GM21526 (cell line): ENCODE data around the gene CDC20B.
"Not testable (repeated sequence)": the region's sequence is repeated elsewhere in the genome, so short reads cannot be mapped to it uniquely, and the experiment has no call there.

ENCODE experiments used
- ATAC-seq: cut with Tn5 transposase; IDR thresholded peaks from one replicate; pipeline ENCODE4 v1.9.1; 2021; ENCODE audit warnings: moderate library complexity; ENCODE audit not compliant: unreplicated experiment, low FRiP score

CDC20B gene

DNA sequence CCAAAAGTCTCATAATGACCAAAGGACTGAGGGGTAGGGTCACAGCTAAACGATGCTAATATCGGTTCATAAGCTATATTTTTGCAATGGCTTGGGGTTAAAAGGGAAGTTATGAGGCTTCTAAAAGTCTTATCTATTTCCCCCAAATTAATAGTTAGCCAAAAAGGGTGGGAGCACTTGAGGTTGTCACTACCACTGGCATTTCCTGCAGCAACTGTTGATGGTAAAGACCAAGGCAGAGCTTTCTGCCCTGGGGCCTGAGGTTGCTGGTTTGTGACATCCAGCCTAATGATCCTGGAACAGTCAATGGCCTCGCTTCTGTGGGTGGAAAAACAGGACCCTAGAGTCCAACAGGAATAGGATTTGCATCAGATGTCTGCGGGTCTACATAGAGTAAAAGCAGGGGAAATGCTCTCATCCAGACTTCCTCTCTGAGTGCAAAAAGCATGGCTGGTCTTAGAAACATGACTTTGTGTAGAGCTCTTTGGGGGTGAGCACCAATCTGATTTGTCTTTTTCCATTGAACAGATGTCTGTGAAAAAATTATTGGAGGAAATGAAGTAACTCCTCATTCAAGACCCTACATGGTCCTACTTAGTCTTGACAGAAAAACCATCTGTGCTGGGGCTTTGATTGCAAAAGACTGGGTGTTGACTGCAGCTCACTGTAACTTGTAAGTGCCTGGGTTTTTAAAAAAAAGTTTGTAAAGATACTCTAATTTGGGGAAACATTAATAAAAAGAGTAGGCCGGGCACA is 67.9 kb downstream of the CDC20B start:
- ATAC-seq: no peak

DNA sequence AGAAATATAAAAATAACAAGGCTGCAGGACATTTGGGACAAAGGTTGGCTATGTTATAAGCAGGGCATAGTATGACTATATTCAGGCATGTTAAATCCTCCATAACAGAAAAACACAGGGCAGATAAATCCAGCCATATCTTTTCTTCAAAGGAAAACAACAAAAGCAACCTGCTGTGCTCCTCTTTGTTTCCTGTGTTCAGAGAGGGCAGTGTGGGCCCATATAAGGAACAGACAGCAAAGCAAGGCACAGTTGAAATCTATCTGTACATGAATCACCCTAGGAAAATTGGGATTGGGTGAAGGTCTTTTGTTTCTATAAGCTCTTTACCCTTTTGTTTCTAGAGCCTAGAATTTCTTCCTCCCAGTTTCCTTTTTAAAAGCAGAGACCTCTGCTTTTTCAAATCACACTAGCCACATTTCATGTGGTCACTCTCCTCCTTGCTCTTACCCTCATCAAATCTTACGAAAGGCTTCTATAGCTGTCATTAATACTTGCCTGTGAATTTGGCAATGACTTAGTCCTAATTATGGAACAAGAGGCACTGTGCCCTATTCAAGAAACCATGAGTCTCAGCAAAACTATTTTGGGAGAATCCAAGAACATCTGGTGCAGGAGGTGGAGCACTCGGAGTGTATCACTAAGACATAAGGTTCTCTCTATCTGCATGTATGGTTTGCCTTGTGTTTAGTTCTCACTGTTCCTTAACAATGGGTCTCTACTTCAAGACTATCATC is 68.8 kb downstream of the CDC20B start:
- ATAC-seq: no peak

DNA sequence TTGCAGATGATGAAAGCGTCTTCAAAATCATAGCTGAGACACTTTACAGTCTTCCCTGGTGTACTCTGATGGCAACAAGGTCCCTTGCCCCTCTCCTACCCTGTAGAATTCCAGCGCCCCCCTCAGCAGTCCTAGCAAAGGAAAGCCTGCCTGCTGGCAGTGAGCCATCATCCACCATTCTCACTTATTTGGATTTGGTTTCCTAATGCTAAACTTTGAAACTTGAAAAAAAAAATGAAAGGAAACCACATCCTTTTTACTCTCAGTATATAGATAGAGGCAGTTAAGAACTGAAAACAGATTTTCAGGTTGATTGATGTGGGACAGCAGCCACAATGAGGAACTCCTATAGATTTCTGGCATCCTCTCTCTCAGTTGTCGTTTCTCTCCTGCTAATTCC is 70.6 kb downstream of the CDC20B start, which contains the start of gene GZMA:
Gene GZMA (plus strand): TSS at position 299 of the 400 bp plus-strand sequence. CDS start 37 bp downstream, at position 336.
- ATAC-seq: no peak

DNA sequence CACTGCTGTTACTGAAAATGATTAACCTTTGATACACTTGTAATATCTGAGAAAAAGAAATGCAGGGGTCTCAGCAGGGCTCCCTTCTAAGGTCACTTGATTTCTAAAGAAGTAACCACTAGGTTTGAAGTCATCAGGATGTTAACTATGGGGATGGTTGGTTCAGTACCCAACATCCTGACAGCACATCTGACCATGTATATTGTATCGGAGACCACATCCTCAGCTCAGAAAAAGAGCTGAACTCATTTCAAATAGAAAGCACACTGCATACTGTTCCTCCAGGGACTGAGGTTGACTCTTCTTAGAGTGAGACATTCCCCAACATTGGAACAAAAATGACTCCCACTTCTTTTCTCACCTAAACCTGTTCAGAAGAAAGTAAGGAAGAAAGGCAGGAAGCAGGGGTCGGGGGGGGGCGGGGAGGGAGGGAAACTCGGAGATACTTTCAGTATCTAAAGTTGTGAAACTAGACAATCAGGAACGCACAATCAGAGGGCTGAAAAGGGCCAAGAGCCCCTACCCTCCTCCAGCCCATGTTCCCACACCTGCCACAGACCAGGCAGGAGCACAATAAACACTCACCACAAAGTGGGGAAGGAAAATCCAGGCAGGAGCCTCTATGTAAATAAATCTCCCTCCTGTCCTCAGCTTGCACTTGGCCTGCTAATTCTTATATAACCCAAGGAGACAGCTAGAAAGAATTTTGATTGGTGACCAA is 71.3 kb downstream of the CDC20B start:
- no peak for ATAC-seq

DNA sequence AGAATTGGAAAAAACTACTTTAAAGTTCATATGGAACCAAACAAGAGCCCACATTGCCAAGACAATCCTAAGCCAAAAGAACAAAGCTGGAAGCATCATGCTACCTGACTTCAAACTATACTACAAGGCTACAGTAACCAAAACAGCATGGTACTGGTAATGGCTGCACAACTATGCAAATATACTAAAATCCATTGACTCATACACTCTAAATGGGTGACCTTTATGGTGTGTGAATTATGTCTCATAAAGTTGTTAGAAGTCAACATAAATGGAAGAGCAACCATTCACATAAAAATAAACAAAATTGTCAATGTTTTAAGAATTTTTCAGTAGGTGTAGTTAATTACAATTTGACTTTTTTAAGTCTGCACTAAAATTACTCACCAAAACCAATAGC is 71.8 kb downstream of the CDC20B start:
- not testable (repeated sequence) for ATAC-seq

DNA sequence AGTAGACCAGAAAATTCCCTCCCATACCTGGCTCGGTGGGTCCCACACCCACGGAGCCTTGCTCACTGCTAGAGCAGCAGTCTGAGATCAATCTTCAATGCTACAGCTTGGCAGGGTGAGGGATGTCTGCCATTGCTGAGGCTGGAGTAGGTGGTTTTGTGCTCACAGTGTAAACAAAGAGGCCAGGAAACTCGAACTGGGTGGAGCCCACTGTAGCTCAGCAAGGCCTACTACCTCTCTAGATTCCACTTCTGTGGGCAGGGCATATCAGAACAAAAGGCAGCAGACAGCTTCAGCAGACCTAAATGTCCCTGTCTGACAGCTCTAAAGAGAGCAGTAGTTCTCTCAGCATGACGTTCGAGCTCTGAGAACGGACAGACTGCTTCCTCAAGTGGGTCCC is 76.1 kb downstream of the CDC20B start:
- no peak for ATAC-seq

DNA sequence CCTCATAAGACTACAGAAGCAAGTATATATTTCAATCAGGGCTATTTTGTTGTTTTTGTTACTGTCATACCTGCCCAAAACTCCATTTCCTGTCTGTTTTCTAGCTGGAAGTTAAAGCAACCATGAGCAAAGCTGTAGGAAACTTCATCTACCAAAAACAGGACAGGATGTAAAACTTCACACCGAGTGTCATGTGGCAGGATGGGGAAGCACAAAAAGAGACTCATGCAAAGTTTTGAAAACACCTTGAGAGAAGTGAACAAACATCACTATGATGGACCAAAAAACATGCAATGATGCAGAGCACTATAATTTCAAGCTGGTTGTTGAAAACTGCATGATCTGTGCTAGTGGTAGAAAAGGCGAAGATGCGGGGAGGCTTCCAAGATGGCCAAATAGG is 76.8 kb downstream of the CDC20B start:
- ATAC-seq: no peak

DNA sequence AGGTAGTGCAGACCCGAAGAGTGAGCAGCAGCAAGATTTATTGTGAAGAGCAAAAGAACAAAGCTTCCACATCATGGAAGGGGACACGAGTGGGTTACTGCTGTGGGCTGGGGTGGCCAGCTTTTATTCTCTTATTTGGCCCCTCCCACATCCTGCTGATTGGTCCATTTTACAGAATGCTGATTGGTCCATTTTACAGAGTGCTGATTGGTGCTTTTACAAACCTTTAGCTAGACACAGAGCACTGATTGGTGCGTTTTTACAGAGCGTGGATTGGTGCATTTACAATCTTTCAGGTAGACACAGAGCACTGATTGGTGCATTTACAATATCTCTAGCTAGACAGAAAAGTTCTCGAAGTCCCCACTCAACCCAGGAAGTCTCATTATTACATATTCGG is 82.0 kb downstream of the CDC20B start:
- not testable (repeated sequence) for ATAC-seq

DNA sequence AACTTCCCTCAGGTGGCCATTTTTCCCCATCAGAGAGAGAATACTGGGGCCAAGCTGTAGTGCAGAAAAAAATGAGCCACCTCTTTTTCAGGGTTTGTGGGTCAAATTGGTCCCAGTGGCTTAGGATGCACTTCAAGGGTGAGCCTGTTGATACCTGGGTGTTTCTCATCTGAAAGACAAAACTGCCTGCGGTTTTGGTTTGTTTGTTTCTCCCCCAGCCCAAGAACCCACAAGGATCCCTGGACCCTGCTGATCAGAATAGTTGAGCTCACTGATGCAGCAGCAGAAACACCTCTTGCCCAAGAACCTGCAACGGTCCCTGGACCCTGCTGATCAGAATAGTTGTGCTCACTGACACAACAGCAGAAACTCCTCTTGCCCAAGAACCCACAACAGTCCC is 83.7 kb downstream of the CDC20B start:
- not testable (repeated sequence) for ATAC-seq

DNA sequence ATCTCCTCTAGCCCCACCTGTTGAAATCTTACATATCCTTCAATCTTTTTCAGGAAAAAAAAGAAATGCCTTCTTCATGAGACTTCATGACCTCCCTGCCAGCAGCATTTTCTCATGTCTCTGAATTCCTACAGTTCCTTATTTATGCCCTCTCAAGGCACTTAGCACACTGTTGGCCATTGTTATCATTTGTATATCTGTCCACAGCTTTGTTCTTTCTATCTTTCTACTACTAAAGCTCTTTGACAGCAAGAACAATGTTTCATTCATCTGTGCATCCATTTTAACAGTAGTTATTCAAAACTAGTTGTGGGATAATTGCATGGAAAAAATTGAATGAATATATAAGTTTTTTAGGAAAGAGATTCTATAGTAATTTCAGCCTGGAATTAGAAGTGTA is 91.4 kb downstream of the CDC20B start:
- no peak for ATAC-seq

DNA sequence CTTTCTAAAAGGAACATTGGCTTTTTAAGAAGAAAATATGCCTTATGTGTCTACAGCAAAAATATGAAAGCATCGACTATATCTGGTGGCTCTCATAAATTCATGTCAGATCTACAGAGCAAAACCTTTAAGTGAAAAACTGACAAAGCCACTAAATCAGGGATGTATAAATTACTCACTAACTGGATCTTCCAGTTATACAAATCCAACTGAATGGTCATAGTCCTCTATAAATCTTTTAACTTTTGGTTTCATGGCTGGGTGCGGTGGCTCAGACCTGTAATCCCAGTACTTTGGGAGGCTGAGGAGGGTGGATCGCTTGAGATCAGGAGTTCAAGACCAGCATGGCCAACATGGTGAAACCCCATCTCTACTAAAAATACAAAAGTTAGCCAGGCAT is 99.8 kb downstream of the CDC20B start:
- no peak for ATAC-seq

DNA sequence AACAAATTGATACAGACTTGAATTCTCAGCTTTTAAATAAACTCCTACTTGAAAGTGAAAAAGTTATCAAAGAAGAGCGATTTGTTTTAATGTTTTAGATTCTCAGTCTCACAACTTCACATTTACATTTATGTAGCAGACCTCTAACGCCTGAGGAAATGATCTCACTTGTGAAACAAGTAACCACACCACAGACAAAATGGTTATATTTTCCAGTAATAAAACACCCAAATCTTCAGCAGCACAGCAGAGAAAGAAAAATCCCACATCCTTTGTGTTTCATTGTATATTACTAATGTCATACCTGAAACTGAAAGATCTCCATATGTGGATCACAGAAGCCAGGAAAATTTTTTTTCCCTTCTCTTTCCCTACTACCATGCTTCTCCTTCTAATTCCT is 100.3 kb downstream of the CDC20B start:
- no peak for ATAC-seq

DNA sequence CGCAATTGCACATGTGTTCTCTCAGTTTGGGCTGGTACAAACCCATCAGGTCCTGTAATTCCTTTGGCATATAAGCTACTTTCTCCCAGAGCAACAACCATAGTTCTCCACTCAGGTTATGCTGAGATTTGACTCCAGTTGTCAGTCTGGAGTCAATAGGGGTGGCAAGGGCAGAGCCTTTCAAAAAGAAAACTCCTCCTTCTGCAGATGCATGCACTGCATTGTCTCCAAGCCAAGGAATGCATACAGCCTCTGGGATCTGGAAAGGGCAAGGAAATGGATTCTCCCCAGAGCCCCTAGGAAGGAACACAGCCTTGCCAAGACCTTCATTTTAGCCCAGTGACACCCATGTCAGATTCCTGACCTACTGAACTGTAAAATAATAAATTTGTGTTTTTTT is 101.6 kb downstream of the CDC20B start:
- ATAC-seq: no peak

DNA sequence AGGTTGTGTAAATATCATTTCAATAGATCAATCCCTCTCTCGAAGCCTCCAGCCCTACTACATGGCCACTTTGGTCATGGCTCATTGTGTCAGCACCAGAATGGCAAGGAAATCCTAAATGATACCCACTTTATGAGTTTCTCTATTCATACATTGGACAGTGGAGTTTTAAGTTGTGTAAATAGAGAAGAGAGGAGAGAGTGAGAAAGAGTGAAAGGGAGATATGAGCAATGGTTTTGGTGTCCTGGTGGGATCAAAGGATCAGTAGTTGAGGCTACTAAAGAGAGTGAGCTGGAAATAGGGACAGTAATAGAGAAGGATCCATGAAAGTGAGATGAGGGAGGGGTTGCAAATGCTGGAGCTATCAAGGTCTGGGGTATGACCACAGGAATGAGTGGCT is 102.0 kb downstream of the CDC20B start:
- ATAC-seq: no peak

DNA sequence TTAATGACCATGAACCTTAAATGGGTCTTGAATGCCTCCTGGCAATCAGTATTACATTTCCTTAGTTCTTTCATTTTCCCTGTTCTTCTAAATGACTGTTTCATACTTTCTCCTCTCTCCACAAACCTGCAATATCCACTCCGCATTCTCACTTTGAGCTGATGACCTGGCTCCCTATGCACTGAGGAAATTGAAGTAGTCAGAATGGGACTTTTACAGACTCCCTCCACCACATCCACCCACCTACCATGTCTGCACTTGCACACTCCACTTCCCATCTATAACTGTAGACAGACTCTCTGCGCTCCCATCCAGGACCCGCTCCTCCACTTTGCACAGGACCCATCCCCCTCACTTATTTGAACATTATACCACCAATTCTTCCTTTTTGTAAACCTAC is 106.7 kb downstream of the CDC20B start:
- ATAC-seq: no peak

DNA sequence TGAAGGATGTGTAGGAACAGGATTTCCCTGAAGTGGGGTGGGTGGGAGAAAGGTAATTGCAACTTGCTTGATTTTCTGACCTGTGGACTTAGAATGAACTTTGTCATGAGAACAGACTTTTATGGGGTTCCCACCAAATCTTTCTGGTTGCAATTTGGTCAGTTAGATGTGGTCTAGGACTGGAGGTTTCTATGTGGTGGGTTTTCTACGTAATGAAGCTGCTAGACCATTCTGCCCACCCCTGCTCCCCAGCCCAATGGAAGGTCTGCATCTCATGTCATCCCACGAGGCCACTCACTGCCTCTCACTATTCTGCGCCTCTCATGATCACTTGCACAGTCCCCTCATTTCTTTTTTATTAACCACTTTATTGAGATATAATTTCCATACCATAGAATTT is 108.5 kb downstream of the CDC20B start:
- ATAC-seq: no peak

DNA sequence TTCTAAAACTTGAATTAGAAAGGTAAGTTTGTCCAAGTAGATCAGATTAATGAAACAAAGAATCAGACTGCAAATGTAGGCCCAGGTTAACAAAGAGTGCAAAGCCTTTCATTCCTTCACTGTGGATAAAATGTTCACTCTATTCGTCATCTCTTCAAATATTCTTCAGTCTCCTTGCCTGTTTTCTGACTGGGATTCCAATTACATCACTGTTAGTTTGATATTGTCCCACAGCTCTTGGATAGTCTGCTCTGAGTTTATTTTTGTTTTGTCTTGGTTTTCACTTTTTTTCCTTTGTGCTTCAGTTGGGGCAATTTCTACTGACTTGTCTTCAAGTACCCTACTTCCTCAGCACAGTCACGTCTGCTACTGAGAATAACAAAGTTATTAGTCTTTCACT is 109.1 kb downstream of the CDC20B start:
- no peak for ATAC-seq

DNA sequence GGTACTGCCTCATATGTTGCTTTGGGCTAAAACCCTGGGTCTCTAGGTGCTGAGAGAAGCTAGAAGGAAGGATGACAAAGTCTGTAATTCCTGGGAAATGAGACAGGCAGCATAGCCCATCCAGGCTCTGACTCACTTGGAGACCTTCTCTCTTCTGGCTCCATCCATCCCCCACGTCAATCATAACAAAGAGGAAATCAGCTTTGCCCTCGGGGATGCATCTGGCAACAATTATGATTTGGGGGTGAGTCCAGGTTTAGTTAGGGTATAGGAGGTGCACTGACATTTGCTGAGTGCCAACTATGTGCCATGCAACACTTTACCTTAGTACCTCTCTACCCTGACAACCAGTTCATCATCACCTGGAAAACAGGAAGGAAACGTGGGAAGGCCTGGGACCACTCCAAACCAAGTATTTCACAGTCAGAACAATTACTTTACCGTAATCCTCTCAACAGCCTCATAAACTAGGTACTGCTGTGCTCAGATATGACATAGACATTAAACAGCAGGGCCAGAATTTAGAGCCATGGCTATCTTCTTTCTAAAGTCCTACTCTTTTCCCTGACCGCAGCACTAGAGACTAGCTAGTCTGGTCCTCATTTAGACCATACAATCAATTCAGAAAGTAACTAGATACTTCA is 109.6 kb downstream of the CDC20B start:
- no peak for ATAC-seq
